ENCODE results near the gene CUX1.
"Not testable (repeated sequence)": the region's sequence is repeated elsewhere in the genome, so short reads cannot be mapped to it uniquely, and the experiment has no call there.

Gene CUX1

DNA sequence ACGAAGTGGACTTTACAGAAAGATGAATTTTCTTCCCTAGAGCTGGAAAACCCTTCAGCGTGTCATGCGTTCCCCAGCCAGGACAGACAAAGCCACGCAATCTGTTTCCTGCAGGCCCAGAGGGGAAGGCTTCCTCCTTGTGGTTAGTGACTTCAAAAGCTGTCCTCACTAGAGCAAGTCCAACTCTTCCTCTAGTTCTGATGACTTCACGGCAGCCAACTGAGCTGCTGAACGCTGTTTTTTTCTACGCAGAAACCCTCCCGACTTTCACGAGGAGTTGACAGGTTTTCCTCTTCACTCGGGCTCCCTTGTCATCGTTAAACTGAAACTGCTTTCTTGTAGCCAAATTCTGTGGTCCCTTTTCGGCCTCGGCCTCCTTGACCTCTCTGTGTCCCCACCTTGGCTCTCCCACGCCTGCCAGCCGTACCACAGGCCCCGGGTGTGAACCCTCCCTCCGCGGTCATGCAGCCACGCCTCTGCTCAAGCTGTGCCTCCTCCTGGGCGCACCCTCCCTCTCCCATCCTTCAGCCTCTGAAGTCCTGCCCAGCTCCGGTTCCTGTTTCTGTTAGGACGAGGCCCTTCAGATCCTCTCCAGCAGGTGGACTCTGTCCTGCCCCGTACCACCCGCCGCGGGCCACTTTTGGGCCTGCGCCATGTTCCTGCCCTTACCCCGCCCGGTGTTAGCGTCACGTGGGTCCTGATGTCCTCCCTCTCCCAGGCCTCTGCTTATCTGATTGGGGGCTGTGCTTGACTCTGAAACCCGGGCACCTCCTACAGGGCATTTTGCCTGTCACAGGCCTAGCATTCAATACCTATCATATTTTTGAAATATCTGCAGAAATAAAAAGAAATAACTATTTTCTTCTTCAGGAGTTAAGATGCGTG, 39.3 kb downstream of the CUX1 start:
- DNase-seq = no peak

DNA sequence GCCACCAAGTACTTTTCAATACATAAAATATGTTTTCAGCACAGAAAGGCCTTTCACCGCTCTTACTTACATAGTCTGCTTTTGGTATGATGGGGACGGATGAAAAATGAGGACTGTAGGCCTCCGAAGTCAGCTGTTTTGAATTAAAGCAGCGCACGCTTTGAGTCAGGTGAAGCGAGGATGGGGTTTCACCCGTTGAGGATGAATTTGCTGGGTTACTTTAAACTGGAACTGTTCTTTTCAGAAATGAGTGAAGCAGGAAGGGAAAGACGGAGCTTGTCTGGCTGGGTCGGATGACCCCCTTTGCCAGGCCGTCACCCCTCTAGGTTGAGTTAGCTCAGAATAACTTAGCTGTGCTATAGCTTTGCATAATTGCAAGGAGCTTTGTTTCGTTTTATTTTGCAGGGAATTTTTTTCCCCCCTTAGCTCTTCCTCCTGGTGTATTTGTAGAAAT, 40.0 kb downstream of the CUX1 start:
- no peak for DNase-seq

DNA sequence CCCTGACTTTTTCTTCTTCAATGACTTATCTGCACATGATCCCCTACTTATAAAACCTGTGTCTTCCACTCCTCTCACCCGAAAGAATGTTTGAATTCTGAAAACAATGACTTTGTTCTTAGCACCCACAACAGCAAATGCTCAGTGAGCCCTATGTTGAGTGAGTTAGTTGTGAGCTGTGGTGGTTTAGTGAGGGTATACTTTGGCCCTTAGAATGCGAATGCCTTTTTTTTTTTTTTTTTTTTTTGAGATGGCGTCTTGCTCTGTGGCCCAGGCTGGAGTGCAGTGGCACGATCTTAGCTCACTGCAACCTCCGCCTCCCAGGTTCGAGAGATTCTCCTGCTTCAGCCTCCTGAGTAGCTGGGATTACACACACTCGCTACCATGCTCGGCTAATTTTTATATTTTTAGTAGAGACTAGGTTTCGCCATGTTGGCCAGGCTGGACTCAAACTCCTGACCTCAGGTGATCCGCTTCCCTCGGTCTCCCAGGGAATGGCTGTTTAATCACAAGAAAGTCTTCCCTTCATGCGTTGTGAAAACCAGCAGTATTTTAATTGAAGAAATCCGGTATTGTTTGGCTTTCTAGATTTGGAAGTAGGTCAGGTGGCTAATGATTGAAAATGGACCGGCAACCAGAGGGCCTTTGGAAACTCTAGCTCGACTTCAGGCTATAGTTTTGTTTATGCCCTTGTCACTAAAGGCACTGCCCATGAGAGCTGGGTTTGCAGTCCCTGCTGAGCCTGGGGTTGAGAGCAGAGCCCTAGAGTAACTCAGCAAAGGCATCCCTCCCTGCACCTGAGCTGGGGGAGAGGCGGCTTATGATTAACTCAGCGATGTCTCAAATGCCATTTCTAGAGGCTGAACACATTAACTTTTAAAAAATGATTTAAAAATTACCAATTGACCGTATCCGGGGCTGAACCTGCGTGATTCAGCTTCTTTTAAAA, 41.3 kb downstream of the CUX1 start:
- DNase-seq = no peak

DNA sequence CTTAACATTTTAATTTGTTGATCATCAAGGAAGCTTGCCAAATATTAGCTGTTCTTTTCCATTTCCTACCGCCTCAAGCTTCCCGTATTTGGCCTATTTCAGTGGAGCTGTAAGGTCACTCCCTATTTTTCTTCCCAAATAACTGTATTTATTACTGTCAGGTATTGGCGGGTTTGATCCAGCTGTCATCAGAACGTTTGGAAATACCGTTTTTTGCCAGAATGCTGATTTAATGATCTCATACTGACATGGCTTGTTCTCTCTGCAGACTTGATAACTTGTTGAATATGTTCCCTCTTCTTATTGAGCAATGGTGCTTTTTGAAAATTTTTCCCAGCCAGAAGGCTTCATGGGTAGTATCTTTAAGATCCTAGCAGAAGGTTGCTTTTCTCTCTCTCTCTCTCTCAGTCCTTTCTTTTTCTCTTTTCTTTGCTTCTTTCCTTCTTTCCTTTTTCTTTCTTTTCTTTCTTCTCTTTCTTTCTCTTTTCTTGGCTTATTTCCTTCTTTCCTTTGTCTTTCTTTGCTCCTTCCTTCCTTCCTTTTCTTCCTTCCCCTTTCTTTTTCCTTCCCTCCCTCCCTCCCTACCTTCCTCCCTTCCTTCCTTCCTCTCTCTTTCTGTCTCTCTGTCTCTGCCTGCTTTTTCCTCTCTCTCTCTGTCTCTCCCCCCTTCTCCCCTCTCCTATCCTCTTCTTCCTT, 42.1 kb downstream of the CUX1 start:
- no peak for DNase-seq

DNA sequence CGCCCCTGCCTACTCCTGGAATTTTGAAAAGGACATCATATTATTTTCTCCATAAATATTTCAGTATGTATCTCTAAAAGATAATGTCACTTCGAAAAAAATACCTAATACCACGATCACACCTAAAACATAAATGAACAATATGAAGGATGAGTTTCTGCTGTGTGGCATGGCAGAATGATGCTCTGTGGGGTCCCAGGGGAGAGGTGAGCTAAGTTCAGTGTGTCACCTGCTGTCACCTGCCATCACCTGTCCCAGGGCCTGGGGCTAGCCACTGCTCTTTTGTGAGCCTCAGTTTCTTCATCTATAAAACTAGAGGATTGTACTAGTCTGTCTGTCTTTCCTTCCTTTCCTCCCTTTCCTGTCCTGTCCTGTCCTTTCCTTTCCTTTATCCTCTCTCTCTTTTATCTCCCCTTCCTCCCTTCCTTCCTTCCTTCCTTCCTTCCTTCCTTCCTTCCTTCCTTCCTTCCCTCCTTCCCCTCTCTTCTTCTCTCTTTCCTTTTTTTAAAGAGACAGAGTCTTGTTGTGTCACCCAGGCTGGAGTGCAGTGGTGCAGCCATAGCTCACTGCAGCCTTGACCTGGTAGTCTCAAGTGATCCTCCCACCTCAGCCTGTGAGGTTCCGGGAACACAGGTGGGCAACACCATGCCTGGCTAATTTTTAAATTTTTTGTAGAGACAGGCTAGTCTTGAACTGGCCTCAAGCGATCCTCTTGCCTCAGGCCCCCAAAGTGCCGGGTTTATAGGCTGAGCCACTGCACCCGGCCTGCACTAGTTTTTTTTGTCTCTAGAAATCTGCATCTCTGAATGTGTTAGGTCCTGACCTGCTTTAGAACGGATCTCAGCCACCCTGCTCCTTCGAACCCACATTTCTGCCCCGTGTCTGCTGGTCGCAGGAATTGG, 43.1 kb downstream of the CUX1 start:
- DNase-seq = no peak

DNA sequence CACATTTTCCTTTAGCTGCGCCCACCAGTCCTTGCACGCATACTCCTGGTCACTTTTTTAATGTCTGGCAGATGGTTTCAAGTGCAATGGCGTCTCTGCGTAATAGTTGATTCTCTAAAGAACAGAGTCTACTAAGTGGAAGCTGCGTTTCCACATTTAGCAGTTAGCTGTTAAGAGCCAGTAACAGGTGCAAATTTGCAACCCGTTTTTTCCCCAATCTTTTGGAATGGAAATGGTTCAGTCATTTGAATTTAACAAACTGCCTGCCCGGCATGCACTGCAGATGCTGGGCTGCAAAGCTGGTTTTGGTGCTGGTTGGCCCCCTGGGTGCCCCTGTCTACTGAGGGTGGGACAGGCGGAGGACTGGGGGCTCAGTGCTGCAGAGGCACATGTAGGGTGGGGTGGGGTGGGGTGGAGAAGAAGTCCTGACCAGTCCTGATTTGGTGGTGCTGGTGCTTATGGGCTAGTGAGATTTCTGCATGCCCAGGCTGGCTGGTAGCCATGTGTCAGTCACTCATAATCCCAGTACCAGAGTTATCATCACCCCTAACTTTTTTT, 43.9 kb downstream of the CUX1 start:
- no peak for DNase-seq

DNA sequence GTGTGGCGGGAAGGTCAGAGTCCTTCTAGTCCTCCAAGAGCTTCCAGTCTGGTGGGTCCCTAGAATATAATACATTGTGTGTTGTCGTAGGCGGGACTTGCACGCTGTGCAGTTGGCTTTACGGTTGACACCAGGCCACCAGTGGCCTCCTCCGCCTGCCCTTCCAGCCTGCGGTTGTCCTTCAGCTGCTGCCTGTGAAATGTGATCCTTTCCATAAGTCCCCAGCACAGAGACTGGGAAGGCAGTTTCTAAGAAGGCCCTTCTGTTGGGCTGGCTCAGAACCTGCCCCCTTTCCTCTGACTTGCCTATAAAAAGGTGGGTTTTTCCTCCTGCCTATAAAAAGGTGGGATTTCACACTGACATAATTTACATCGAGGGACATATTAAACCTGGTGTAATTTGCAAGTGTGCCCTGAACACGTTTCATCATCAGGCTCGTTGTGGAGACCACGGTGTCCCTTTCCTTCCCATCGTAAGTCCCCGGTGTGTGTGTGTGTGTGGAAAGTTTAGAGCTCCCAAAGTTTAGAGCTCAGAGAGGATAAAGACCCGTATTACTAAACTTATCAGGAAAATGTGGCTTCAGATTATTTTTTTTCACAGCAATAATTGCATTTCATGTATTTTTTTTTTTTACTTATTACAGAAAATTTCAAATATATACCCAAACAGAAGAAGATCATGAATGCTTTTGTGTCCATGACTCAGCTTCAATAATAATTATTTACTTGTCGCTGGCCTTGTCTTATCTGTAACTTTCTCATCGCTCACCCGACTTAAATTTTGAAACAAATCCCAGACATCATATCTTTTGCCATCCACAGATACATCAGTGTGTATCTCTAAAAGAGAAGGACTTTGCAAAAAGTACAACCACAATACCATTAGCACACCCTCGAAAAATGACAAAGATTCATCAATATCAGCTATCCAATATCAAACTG, 45.1 kb downstream of the CUX1 start:
- DNase-seq = no peak

DNA sequence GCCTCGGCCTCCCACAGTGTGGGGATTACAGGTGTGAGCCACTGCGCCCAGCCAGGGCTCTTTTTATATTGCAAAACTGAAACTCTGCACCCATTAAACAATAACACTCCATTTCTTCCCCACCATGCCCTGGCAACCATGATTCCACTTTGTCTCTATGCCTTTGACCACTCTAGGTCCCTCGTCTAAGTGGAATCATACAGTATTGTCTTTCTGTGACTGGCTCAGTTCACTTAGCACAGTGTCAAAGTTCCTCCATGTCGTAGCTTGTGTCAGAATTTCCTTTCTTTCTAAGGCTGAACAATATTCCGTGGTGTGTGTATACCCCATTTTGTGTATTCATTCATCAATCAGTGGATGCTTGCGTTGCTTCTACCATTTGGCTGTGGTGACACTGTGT, 46.2 kb downstream of the CUX1 start:
- DNase-seq = no peak

DNA sequence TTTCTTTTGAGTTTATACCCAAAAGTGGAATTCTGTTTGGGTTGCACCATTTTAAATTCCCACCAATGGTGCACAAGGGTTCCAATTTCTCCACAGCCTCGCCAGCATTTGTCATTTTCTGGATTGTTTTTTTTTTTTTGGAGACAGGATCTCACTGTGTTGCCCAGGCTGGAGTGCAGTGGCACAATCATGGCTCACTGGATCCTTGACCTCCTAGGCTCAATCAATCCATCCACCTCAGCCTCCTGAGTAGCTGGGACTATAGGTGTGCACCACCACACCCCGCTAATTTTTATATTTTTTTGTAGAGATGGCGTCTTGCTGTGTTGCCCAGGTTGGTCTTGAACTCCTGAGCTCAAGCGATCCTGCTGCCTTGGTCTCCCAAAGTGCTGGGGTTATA, 46.6 kb downstream of the CUX1 start:
- DNase-seq = no peak

DNA sequence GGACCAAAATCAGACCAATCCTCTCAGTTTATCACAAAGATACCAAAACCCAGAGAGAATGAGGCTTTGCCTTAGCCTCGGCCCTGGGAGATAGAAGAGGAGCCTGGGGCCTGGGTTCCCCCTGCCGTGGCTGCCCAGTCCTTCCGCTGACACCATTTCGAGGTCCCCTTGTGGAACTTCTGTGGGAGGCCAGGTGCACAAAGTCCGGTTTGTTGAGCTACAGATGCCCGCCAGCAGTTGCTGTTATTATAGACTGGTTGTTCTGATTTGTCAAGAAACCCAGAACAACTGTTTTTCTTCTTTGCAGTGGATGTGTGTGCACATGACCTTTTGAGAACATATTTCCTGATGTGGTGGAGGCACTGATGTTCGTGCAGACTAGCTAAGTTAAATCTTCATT, 47.6 kb downstream of the CUX1 start:
- DNase-seq = no peak

DNA sequence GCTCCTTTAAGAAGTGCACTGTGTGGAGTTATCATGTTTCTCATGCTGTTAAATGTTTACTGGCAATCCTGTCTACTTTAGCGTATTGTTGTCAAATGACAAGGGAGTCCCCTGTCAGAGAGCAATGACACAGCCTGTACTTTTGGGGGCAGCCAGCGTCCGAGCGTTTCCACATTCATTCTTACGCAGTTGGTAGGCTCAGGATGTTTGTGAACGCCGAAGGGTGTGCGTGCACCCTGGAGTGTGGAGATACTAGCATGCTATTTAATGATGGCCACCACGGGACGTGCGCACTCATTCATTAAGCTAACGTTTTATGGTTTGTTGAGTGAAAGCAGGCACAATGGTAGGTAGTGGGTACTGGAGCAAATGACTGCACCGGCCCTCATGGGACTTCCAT, 48.0 kb downstream of the CUX1 start:
- no peak for DNase-seq

DNA sequence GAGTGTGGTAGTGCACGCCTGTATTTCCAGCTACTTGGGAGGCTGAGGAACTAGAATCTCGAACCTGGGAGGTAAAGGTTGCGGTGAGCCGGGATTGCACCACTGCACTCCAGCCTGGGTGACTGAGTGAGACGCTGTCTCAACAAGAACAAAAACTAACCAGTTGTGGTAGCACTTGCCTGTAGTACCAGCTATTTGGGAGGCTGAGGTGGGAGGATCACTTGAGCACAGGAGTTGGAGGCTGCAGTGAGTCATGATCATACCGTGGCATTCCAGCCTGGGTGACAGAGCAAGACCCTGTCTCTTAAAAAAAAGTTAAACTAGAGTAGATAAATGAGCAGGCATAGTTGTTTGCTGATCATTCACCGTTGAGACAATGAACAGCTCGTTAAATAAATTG, 48.9 kb downstream of the CUX1 start:
- no peak for DNase-seq

DNA sequence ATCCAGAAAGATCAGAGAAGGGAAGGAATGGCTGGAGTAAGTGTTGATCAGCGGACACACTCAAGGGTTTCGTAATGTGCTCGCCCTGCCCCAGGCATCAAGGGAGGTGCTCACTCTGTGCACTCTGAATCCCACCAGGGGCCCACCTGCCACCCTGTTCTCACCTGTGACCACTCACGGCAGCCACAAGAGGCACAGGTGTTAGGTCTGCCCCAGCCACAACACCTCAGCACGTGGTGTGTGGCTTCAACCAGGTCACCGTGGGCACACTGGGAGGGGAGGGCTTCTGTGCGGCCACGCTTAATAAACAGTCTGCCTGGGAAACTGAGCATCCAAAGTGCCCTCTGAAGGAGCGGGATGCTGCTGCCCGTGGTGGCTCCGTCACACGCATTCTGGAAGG, 49.8 kb downstream of the CUX1 start:
- no peak for DNase-seq

DNA sequence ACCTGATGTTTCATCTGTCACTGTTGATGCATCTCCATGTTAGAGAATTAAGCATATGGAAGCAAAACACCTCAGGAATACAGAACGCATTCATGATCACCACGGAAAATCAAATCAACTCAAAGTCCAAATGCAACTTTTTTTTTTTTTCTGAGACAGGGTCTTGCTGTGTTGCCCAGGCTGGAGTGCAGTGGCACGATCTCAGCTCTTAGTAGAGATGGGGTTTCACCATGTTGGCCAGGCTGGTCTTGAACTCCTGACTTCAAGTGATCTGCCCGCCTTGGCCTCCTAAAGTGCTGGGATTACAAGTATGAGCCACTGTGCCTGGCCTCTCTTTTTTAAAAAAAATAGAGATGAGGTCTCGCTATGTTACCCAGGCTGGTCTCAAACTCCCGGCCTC, 50.3 kb downstream of the CUX1 start:
- not testable (repeated sequence) for DNase-seq

DNA sequence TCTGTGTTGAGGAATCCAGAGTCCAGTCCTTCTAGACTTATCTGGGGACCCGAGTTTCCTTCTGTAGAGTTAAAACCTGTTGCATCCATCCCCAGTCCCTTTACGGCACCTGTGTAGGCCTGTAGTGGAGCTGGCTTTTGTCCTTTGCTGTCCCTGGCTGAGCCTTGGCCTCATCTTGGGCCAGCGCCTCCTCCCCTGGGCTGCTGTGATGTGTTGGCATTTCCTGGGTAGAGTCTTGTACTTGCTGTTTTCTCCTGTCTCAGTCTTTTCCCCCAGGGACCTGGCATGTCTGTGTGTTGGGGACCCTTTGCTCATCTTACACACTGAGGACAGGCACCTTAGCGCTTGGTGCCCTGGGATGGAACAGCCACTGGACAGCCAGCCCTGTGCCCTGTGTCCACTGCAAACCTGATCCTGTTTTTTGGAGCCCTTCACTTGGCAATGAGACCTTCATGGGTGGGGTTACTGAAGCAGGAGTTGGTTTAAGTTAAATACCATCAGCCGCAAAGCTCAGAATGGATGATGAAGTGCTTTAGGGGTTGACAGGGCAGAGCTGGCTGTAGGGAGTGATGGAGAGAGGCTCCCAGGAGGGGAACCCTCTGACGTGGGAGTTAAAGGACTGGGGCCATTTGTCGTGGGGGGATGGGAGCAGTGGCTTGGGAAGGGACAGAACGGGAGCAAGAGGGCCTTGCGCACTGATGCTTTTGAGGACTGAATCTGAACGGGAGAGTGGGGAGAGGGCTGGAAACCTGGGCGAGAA, 50.9 kb downstream of the CUX1 start:
- no peak for DNase-seq

DNA sequence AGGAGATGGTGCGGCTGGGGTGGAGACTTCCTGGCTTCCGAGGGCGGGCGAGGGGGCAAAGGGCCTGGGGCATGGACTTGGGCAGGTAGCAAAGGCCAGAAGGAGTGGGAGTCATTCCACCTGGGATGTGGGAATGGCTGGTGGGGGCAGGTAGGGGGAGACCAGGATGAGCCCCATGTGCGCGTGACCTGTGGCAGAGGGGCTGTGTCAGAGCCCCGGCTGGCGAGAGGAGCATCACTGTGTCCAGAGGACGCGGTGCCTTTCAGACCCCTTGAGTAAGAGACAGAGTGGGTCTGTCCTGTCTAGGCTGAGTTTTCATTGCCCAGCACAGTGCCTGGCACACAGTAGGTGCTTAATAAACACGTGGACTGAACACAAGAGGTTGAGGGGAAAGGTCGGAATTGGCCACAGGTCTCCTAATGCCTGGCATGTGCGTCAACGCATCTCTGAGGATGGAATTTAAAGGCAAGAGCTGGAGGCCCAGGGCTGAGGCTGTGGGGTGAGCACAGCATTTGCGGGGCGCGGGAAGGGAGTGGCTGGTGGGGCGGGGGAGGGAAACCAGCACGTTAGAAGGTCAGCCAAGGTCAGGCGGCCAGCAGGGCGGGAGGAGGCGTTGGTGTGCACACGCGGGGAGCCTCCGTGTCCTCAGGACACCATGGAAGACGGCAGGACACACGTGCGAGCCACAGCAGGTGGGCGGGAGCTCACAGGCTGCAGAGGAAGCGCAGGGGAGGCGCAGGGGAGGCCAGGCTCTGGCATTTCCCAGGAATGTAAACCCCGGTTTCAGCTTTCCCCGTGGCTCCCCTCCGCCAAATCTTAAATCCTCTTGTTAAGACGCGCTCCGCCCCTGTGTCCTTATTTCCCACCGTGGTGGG, 51.8 kb downstream of the CUX1 start:
- no peak for DNase-seq

DNA sequence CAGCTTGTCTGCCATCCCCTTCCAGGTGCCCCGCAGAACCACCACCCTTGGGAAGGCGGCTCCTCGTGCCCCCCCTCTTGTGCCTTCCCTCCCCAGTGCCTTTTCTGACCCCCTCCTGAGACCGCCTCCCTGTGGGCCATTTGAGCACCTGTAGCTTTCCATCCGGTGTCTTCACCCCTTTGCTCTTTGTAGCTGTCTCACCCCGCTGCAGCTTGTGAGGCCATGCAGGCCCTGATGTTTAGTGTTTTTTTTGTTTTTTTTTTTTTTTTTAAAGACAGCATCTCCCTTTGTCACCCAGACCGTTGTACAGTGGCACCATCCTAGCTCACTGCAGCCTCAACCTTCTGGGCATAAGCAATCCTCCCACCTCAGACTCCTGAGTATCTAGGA, 52.5 kb downstream of the CUX1 start:
- DNase-seq = no peak

DNA sequence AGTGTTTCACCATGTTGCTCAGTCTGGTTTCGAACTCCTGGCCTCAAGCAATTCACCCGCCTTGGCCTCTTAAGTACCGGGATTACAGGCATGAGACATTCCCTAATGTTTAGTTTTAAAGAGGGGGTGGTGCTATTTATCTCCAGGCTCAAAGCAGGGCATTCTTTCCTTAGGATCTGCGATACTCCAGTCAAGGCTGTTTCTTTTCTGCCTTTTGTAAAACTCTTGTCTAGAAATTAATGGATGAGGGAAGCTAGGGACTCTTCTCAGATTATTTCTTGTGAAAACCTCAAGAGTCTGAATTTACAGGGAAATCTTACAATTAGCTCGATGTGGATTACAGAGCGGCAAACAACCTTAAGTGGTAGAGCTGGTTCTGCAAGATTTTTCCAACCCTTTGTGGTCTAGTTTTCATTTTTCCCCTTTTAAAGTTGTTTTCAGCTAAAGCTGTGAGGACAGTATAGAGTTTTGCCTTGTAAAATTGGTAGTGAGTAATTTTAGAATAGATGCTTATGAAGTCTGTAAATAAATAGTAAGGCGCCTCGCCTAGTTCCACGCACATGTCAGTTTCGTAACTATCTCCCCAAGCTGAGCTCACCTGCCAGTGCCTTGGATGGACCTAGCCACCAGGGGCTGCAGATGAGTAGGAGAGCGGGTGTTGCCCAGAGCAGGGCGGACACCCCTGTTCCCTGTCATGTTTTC, 53.1 kb downstream of the CUX1 start:
- DNase-seq = no peak
